ENCODE measurements around the gene PTMA.
"Not testable (repeated sequence)": the region's sequence is repeated elsewhere in the genome, so short reads cannot be mapped to it uniquely, and the experiment has no call there.

DNA sequence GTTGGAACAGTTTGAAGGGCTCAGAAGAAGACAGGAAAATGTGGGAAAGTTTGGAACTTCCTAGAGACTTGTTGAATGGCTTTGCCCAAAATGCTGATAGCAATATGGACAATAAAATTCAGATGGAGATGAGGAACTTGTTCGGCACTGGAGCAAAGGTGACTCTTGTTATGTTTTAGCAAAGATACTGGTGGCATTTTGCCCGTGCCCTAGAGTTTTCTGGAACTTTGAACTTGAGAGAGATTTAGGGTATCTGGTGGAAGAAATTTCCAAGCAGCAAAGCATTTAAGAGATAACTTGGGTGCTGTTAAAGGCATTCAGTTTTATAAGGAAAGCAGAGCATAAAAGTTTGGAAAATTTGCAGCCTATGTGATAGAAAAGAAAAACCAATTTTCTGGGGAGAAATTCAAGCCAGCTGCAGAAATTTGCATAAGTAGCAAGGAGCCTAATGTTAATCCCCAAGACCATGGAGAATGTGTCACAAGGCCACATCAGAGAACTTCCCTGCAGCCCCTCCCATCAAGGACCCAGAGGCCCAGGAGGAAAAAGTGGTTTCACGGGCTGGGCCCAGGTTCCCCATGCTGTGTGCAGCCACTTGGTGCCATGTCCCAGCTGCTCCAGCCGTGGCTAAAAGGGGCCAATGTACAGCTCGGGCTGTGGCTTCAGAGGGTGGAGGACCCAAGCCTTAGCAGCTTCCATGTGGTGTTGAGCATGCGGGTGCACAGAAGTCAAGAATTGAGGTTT, 40.0 kb downstream of the PTMA start:
- TF ChIP-seq, protein P1, sequence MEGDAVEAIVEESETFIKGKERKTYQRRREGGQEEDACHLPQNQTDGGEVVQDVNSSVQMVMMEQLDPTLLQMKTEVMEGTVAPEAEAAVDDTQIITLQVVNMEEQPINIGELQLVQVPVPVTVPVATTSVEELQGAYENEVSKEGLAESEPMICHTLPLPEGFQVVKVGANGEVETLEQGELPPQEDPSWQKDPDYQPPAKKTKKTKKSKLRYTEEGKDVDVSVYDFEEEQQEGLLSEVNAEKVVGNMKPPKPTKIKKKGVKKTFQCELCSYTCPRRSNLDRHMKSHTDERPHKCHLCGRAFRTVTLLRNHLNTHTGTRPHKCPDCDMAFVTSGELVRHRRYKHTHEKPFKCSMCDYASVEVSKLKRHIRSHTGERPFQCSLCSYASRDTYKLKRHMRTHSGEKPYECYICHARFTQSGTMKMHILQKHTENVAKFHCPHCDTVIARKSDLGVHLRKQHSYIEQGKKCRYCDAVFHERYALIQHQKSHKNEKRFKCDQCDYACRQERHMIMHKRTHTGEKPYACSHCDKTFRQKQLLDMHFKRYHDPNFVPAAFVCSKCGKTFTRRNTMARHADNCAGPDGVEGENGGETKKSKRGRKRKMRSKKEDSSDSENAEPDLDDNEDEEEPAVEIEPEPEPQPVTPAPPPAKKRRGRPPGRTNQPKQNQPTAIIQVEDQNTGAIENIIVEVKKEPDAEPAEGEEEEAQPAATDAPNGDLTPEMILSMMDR (IDR thresholded peaks at IDR 0.05): not testable (repeated sequence)
- not testable (repeated sequence) for TF ChIP-seq POLR2AphosphoS5 (IDR thresholded peaks at IDR 0.05; ENCODE audit: low read depth, low read length); SIN3A (IDR thresholded peaks at IDR 0.05; ENCODE audit: borderline replicate concordance, insufficient read depth, low read depth, low read length)
- TF ChIP-seq, protein P2, sequence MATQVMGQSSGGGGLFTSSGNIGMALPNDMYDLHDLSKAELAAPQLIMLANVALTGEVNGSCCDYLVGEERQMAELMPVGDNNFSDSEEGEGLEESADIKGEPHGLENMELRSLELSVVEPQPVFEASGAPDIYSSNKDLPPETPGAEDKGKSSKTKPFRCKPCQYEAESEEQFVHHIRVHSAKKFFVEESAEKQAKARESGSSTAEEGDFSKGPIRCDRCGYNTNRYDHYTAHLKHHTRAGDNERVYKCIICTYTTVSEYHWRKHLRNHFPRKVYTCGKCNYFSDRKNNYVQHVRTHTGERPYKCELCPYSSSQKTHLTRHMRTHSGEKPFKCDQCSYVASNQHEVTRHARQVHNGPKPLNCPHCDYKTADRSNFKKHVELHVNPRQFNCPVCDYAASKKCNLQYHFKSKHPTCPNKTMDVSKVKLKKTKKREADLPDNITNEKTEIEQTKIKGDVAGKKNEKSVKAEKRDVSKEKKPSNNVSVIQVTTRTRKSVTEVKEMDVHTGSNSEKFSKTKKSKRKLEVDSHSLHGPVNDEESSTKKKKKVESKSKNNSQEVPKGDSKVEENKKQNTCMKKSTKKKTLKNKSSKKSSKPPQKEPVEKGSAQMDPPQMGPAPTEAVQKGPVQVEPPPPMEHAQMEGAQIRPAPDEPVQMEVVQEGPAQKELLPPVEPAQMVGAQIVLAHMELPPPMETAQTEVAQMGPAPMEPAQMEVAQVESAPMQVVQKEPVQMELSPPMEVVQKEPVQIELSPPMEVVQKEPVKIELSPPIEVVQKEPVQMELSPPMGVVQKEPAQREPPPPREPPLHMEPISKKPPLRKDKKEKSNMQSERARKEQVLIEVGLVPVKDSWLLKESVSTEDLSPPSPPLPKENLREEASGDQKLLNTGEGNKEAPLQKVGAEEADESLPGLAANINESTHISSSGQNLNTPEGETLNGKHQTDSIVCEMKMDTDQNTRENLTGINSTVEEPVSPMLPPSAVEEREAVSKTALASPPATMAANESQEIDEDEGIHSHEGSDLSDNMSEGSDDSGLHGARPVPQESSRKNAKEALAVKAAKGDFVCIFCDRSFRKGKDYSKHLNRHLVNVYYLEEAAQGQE (IDR thresholded peaks at IDR 0.05; ENCODE audit: insufficient read depth in 1 of 2, low read depth in 2 of 2, low read length in 1 of 2): not testable (repeated sequence)

All from Panc1 (cell line).